ENCODE measurements around the gene PRKAR1B. TPM values are rescaled to one million over a fixed set of nuclear protein-coding genes. Genes with fewer than 3 reads are reported as not detected.
A peak's percentile ranks its signal among the peaks of the same experiment; 100 is the strongest.

Gene PRKAR1B
- total RNA-seq, 2 donors from 2014 or later, result 15.1 to 15.9 TPM

- Histone ChIP-seq H3K4me3 (no peak overlapping the region), H3K27me3 (no peaks in the 10 kb centered on the region), H3K4me1 (peaks cover 0 to 9% of the 10 kb centered on the region in 2 donors), H3K27ac (no peak overlapping the region), H3K9me3 (no peaks in the 10 kb centered on the region), H3K36me3 (no peaks in the 10 kb centered on the region)
- no peak for TF ChIP-seq CTCF (IDR thresholded peaks at IDR 0.05)
- DNase-seq (ENCODE audit: low spot score), result no peak
Measured at GRCh38 chr7:713139-713457, 14.0 kb downstream of the PRKAR1B start.

GRCh38 chr7:712381-713138 lies 14.5 kb downstream of the PRKAR1B start:
- H3K4me3 ChIP-seq, result peak overlapping the region; percentile 63 to 69
- peaks cover 0 to 9% of the 10 kb centered on the region in 2 donors for H3K4me1 ChIP-seq
- no peak for DNase-seq (ENCODE audit: low spot score)
- no peaks in the 10 kb centered on the region for H3K9me3 ChIP-seq
- H3K36me3 ChIP-seq, result no peaks in the 10 kb centered on the region
- no peak overlapping the region for H3K27ac ChIP-seq
- TF ChIP-seq CTCF (IDR thresholded peaks at IDR 0.05), result no peak
- no peaks in the 10 kb centered on the region for H3K27me3 ChIP-seq

- no peaks in the 10 kb centered on the region for H3K36me3 ChIP-seq
- peak overlapping the region; percentile 63 to 69 for H3K4me3 ChIP-seq
- no peaks in the 10 kb centered on the region for H3K9me3 ChIP-seq
- no peak for DNase-seq (ENCODE audit: low spot score)
- TF ChIP-seq CTCF (IDR thresholded peaks at IDR 0.05), result no peak
- peak overlapping the region in 1 of 2 donors; percentile 51 for H3K27ac ChIP-seq
- H3K4me1 ChIP-seq, result peaks cover 0 to 9% of the 10 kb centered on the region in 2 donors
- no peaks in the 10 kb centered on the region for H3K27me3 ChIP-seq
Measured at GRCh38 chr7:711922-712380, 15.1 kb downstream of the PRKAR1B start.

GRCh38 chr7:711093-711921 lies 15.8 kb downstream of the PRKAR1B start:
- Histone ChIP-seq H3K27ac (peak overlapping the region; percentile 31 to 51), H3K4me1 (peaks cover 0 to 9% of the 10 kb centered on the region in 2 donors), H3K27me3 (no peaks in the 10 kb centered on the region), H3K9me3 (no peaks in the 10 kb centered on the region), H3K4me3 (peak overlapping the region; percentile 63 to 69), H3K36me3 (no peaks in the 10 kb centered on the region)
- no peak for DNase-seq (ENCODE audit: low spot score)
- no peak for TF ChIP-seq CTCF (IDR thresholded peaks at IDR 0.05)

- H3K4me3 ChIP-seq, result no peak overlapping the region
- H3K4me1 ChIP-seq, result peaks cover 0 to 9% of the 10 kb centered on the region in 2 donors
- H3K9me3 ChIP-seq, result no peaks in the 10 kb centered on the region
- DNase-seq (ENCODE audit: low spot score), result no peak
- no peak overlapping the region for H3K27ac ChIP-seq
- TF ChIP-seq CTCF (IDR thresholded peaks at IDR 0.05), result no peak
- H3K27me3 ChIP-seq, result no peaks in the 10 kb centered on the region
- H3K36me3 ChIP-seq, result no peaks in the 10 kb centered on the region
Measured at GRCh38 chr7:710161-710560, 16.9 kb downstream of the PRKAR1B start.
